ENCODE measurements around the gene DDX49. TPM values are rescaled to one million over a fixed set of nuclear protein-coding genes. Genes with fewer than 3 reads are reported as not detected.

Gene DDX49
- total RNA-seq, 1 donor from 2014 or later = 54.9 TPM

DNA sequence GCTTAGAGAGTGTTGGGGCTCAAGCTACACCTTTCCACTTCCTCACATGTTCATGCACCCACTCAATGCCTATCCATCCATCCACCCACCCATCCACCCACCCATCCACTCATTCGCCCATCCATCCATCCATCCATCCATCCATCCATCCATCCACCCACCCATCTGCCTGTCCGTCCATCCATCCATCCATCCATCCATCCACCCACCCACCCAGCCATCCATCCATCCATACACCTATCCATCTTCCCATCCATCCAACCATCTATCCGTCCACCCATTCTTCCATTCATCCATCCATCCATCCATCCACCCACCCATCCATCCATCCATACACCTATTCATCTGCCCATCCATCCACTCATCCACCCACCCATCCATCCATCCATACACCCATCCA is 34.6 kb downstream of the DDX49 start:
- Mint-ChIP-seq H3K36me3 (ENCODE audit: low read depth) (no peaks in the 10 kb centered on the region), H3K27me3 (ENCODE audit: low read depth) (no peaks in the 10 kb centered on the region), H3K4me1 (no peaks in the 10 kb centered on the region), H3K4me3 (no peak overlapping the region), H3K27ac (ENCODE audit: unreplicated experiment) (no peak overlapping the region), H3K9me3 (peaks cover 5% of the 10 kb centered on the region)
- DNase-seq (ENCODE audit: low read depth, low spot score) = no peak
- TF ChIP-seq, protein P1, sequence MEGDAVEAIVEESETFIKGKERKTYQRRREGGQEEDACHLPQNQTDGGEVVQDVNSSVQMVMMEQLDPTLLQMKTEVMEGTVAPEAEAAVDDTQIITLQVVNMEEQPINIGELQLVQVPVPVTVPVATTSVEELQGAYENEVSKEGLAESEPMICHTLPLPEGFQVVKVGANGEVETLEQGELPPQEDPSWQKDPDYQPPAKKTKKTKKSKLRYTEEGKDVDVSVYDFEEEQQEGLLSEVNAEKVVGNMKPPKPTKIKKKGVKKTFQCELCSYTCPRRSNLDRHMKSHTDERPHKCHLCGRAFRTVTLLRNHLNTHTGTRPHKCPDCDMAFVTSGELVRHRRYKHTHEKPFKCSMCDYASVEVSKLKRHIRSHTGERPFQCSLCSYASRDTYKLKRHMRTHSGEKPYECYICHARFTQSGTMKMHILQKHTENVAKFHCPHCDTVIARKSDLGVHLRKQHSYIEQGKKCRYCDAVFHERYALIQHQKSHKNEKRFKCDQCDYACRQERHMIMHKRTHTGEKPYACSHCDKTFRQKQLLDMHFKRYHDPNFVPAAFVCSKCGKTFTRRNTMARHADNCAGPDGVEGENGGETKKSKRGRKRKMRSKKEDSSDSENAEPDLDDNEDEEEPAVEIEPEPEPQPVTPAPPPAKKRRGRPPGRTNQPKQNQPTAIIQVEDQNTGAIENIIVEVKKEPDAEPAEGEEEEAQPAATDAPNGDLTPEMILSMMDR (conservative IDR thresholded peaks at IDR 0.05) = no peak

DNA sequence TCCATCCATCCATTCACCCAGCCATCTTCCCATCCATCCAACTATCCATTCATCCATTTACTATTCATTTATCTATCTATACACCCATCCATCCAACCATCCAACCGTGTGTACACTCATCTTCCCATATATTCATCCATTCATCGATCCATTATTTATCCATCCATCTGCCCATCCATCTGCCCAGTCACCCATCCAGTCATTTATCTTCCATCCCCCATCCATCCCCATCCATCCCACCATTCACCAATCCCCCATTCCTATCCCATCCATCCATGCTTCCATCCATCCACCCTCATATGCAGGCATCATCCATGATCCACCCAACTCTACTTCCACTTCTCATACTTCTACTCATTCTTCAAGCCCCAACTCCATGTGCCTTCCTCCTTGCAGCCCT is 35.5 kb downstream of the DDX49 start:
- TF ChIP-seq, protein P1 (conservative IDR thresholded peaks at IDR 0.05) = no peak
- no peaks in the 10 kb centered on the region for H3K27me3 Mint-ChIP-seq (ENCODE audit: low read depth)
- no peaks in the 10 kb centered on the region for H3K4me1 Mint-ChIP-seq
- no peaks in the 10 kb centered on the region for H3K36me3 Mint-ChIP-seq (ENCODE audit: low read depth)
- peaks cover 5% of the 10 kb centered on the region for H3K9me3 Mint-ChIP-seq
- no peak overlapping the region for H3K4me3 Mint-ChIP-seq
- H3K27ac Mint-ChIP-seq (ENCODE audit: unreplicated experiment) = no peak overlapping the region
- DNase-seq (ENCODE audit: low read depth, low spot score) = no peak

DNA sequence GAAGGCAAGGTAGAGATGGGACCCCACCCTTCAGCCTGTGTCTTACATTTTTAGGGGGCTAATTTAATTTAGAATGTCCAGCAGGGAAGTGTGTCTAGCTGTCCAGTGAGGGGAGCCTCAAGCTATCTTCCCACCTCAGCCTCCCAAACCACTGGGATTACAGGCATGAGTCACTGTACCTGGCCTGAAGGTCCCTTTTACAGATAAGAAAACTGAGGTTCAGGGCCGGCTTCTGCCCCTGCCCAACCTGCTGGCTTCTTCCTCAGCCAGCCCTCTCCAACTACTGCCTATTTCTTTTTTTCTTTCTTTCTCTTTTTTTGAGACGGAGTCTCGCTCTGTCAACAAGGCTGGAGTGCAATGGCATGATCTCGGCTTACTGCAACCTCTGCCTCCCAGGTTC is 40.9 kb downstream of the DDX49 start:
- no peak for DNase-seq (ENCODE audit: low read depth, low spot score)
- Mint-ChIP-seq H3K4me1 (peaks cover 7% of the 10 kb centered on the region), H3K27me3 (ENCODE audit: low read depth) (peaks cover 13% of the 10 kb centered on the region), H3K27ac (ENCODE audit: unreplicated experiment) (no peak overlapping the region), H3K36me3 (ENCODE audit: low read depth) (no peaks in the 10 kb centered on the region), H3K9me3 (no peaks in the 10 kb centered on the region), H3K4me3 (no peak overlapping the region)
- TF ChIP-seq, protein P1 (conservative IDR thresholded peaks at IDR 0.05) = no peak

DNA sequence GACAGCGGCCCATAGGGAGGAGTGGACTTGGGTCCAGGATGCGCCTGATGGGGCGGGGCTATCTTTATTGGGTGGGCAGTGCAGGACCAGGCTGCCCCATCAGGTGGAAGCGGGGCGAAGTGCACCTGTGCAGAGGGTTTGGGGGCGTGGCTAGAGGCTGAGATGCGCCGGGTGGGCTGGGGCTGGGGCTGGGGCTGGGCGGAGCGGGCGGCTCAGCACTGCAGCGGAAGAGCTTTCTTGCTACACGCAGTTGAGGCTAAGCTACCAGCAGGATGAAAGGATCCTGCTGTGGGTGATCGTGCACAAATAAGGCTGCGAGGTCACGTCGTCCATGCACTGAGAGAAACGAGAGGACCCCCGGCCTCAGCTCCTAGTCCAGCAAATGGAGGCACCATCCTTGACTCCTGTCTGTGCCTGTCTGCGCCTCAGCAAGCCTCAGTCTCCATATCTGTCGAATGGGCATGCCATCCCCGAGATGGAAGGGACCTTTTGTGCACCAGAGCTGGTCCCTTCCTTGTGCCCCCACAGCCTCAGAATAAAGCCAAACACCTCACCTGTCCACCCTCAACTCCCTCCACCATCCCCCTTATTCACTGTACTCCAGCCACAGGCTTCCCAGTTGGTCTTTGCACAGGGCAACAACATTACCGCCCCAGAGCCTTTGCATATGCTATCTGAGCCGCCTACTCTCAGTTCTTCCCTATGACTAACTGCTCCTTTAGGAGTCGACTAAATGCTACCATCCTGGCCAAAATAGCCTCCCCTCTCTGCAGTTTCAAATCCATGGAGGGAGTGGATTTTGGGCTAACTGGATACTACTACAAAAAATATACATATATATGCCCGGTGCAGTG is 42.5 kb downstream of the DDX49 start:
- no peak for DNase-seq (ENCODE audit: low read depth, low spot score)
- TF ChIP-seq, protein P1 (conservative IDR thresholded peaks at IDR 0.05) = no peak
- Mint-ChIP-seq H3K27ac (ENCODE audit: unreplicated experiment) (no peak overlapping the region), H3K27me3 (ENCODE audit: low read depth) (peaks cover 13% of the 10 kb centered on the region), H3K4me1 (peaks cover 7% of the 10 kb centered on the region), H3K36me3 (ENCODE audit: low read depth) (no peaks in the 10 kb centered on the region), H3K4me3 (no peak overlapping the region), H3K9me3 (no peaks in the 10 kb centered on the region)

DNA sequence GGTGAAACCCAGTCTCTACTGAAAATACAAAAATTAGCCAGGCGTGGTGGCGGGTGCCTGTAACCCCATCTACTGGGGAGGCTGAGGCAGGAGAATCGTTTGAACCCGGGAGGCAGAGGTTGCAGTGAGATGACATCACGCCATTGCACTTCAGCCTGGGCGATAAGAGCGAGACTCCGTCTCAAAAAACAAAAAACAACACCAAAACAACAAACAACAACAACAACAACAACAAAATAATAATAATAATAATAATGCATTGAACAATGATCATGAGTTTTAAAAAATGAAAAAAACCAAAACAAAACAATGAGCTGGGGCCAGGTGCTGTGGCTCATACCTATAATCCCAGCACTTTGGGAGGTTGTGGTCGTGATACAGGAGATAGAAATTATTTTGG is 44.6 kb downstream of the DDX49 start:
- Mint-ChIP-seq H3K4me3 (no peak overlapping the region), H3K27me3 (ENCODE audit: low read depth) (peaks cover 13% of the 10 kb centered on the region), H3K4me1 (peaks cover 7% of the 10 kb centered on the region), H3K27ac (ENCODE audit: unreplicated experiment) (no peak overlapping the region), H3K36me3 (ENCODE audit: low read depth) (no peaks in the 10 kb centered on the region), H3K9me3 (no peaks in the 10 kb centered on the region)
- no peak for DNase-seq (ENCODE audit: low read depth, low spot score)
- TF ChIP-seq, protein P1 (conservative IDR thresholded peaks at IDR 0.05) = no peak

Measured in neural crest cell (in vitro differentiated cells).